ENCODE data around the gene FJX1. TPM values are rescaled to one million over a fixed set of nuclear protein-coding genes. Genes with fewer than 3 reads are reported as not detected.

Gene FJX1
- total RNA-seq, 1 experiment from 2014 or later = 13.7 TPM

DNA sequence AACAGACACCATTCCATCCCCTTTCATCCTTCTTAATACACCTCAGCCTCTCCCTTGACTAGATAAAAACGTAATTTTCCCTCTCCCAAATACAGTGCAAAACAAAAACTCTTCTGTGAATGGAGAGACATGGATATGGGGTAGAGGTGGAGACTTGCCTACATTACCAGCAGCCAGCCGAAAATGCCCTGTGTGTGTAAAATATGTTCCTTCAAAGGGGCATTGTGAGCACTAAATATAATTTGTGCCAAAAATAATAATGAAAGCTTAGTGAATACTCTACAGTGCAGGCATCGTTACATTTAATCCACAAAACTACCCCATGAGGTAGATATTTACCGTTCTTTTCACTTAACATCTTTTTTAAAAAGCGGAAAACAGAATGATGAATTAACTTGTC lies 43.3 kb downstream of the FJX1 start:
- peak overlapping the region; percentile 49 to 71; a peak in 3 of 4 replicates for H3K4me3 ChIP-seq (replicated peaks in 1 of 2; ENCODE audit: low read depth in 1 of 2, low read length in 2 of 2)
- H3K4me2 ChIP-seq (ENCODE audit: low read length) = peak overlapping the region; percentile 98
- TF ChIP-seq SRF (IDR thresholded peaks at IDR 0.05; ENCODE audit: low read depth) (no peak), SP1 (IDR thresholded peaks at IDR 0.05; ENCODE audit: low read depth) (no peak), CBX3 (IDR thresholded peaks at IDR 0.05; ENCODE audit: low read depth) (no peak), YY1 (IDR thresholded peaks at IDR 0.05; ENCODE audit: extremely low read depth, insufficient replicate concordance, low read depth, low read length) (no peak), FOSL1 (IDR thresholded peaks at IDR 0.05; ENCODE audit: low read depth) (no peak), POLR2A (IDR thresholded peaks at IDR 0.05; ENCODE audit: borderline replicate concordance, extremely low read depth, insufficient read depth, insufficient read length) (no peak), EZH2 (IDR thresholded peaks at IDR 0.05) (no peak), CEBPB (IDR thresholded peaks at IDR 0.05; ENCODE audit: low read depth) (no peak), EZH2phosphoT487 (IDR thresholded peaks at IDR 0.05; ENCODE audit: borderline replicate concordance) (no peak), JUND (IDR thresholded peaks at IDR 0.05) (no peak), ELF1 (IDR thresholded peaks at IDR 0.05; ENCODE audit: borderline replicate concordance, low read depth) (no peak), ZNF274 (IDR thresholded peaks at IDR 0.05; ENCODE audit: low read depth, low read length) (no peak), ZFX (IDR thresholded peaks at IDR 0.05) (no peak), POLR2AphosphoS5 (IDR thresholded peaks at IDR 0.05; ENCODE audit: low read depth, low read length) (no peak), RAD21 (IDR thresholded peaks at IDR 0.05; ENCODE audit: low read depth) (no peak)
- TF ChIP-seq, protein P1, sequence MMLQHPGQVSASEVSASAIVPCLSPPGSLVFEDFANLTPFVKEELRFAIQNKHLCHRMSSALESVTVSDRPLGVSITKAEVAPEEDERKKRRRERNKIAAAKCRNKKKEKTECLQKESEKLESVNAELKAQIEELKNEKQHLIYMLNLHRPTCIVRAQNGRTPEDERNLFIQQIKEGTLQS (IDR thresholded peaks at IDR 0.05) = no peak
- TF ChIP-seq, protein P2, sequence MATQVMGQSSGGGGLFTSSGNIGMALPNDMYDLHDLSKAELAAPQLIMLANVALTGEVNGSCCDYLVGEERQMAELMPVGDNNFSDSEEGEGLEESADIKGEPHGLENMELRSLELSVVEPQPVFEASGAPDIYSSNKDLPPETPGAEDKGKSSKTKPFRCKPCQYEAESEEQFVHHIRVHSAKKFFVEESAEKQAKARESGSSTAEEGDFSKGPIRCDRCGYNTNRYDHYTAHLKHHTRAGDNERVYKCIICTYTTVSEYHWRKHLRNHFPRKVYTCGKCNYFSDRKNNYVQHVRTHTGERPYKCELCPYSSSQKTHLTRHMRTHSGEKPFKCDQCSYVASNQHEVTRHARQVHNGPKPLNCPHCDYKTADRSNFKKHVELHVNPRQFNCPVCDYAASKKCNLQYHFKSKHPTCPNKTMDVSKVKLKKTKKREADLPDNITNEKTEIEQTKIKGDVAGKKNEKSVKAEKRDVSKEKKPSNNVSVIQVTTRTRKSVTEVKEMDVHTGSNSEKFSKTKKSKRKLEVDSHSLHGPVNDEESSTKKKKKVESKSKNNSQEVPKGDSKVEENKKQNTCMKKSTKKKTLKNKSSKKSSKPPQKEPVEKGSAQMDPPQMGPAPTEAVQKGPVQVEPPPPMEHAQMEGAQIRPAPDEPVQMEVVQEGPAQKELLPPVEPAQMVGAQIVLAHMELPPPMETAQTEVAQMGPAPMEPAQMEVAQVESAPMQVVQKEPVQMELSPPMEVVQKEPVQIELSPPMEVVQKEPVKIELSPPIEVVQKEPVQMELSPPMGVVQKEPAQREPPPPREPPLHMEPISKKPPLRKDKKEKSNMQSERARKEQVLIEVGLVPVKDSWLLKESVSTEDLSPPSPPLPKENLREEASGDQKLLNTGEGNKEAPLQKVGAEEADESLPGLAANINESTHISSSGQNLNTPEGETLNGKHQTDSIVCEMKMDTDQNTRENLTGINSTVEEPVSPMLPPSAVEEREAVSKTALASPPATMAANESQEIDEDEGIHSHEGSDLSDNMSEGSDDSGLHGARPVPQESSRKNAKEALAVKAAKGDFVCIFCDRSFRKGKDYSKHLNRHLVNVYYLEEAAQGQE (IDR thresholded peaks at IDR 0.05; ENCODE audit: low read depth) = no peak
- TF ChIP-seq, protein P3, sequence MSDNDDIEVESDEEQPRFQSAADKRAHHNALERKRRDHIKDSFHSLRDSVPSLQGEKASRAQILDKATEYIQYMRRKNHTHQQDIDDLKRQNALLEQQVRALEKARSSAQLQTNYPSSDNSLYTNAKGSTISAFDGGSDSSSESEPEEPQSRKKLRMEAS (IDR thresholded peaks at IDR 0.05) = no peak
- ChIA-PET RAD21 (ENCODE audit: low non-redundant PET in 1 of 2, low total read pairs in 2 of 2, uncharacterized antibody in 2 of 2, unreplicated experiment in 2 of 2) (no interaction called here), POLR2A (no interaction called here), CTCF (no interaction called here)
- H3K9ac ChIP-seq (ENCODE audit: low read length) = peak overlapping the region; percentile 66
- H3K36me3 ChIP-seq (ENCODE audit: control insufficient read depth in 1 of 2, insufficient read depth in 2 of 2, low read length in 2 of 2) = peaks cover 0 to 3% of the 10 kb centered on the region in 2 experiments; a peak in 1 of 4 replicates
- H3K27me3 ChIP-seq (ENCODE audit: insufficient read depth, low read length) = no peaks in the 10 kb centered on the region
- BruUV-seq (replicated peaks) = no TSS peak
- no peak for DNase-seq (ENCODE audit: low read depth, low spot score)
- H4K20me1 ChIP-seq (ENCODE audit: insufficient read depth) = no peaks in the 10 kb centered on the region
- H3K27ac ChIP-seq (ENCODE audit: low read depth, low read length) = no peak overlapping the region
- intact Hi-C loops (cut with micrococcal nuclease) = no loop called here
- H3K79me2 ChIP-seq (ENCODE audit: insufficient read depth, low read length) = peaks cover 19% of the 10 kb centered on the region
- peak overlapping the region; percentile 87 for H2AFZ ChIP-seq (ENCODE audit: low read depth, low read length, poor library complexity, severe bottlenecking)
- peaks cover 6 to 24% of the 10 kb centered on the region in 2 experiments; a peak in 3 of 4 replicates for H3K4me1 ChIP-seq (ENCODE audit: control insufficient read depth in 1 of 2, insufficient read depth in 2 of 2, low read length in 2 of 2)
- H3K9me3 ChIP-seq (ENCODE audit: control insufficient read depth in 1 of 2, insufficient read depth in 1 of 2, low read depth in 1 of 2, low read length in 2 of 2) = peaks cover 0 to 8% of the 10 kb centered on the region in 2 experiments; a peak in 1 of 4 replicates
- no peak for ATAC-seq
- H3K9me2 ChIP-seq (ENCODE audit: insufficient read depth) = no peaks in the 10 kb centered on the region
